GM23338 (cell line): ENCODE measurements around the gene SCN2A. TPM values are rescaled to one million over a fixed set of nuclear protein-coding genes. Genes with fewer than 3 reads are reported as not detected.
A peak's percentile ranks its signal among the peaks of the same experiment; 100 is the strongest.

Experiments
- ATAC-seq: fragments of 200-7000 bp; cut with Tn5 transposase; 3 replicates; pipeline ENCODE4 v1.9.1; 2020
- DNase-seq: peaks from one replicate; pipeline ENCODE4 v3.0.0-alpha.2; 2015; ENCODE audit warnings: low spot score
- H2AFZ ChIP-seq: fragments of 200-600 bp; sonication (generic); 2 replicates; pipeline ENCODE4 v1.8.0; 2016; ENCODE audit warnings: antibody characterized with exemption, mild to moderate bottlenecking, moderate library complexity
- H3F3A ChIP-seq: fragments of 200-600 bp; sonication (generic); replicated peaks from 2 replicates; pipeline ENCODE4 v1.8.0; 2017; ENCODE audit warnings: antibody characterized with exemption, mixed run types, low read depth
- H3K27ac ChIP-seq: fragments of 200-600 bp; sonication (generic); 2 replicates; pipeline ENCODE4 v1.6.1; 2016; ENCODE audit warnings: low read depth
- H3K27me3 ChIP-seq: fragments of 200-600 bp; sonication (generic); 2 replicates; pipeline ENCODE4 v1.8.0; 2016; ENCODE audit warnings: mild to moderate bottlenecking, mixed run types, moderate library complexity; ENCODE audit not compliant: insufficient read depth
- H3K36me3 ChIP-seq: fragments of 200-600 bp; sonication (generic); 2 replicates; pipeline ENCODE4 v1.8.0; 2016; ENCODE audit warnings: mild to moderate bottlenecking; ENCODE audit not compliant: insufficient read depth
- H3K4me1 ChIP-seq: fragments of 200-600 bp; sonication (generic); 2 replicates; pipeline ENCODE4 v1.8.0; 2016; ENCODE audit warnings: mild to moderate bottlenecking, moderate library complexity; ENCODE audit not compliant: insufficient read depth
- H3K4me2 ChIP-seq: fragments of 200-600 bp; sonication (generic); 2 replicates; pipeline ENCODE4 v1.7.1; 2017; ENCODE audit warnings: mixed run types
- H3K4me3 ChIP-seq: fragments of 200-600 bp; sonication (generic); 2 replicates; pipeline ENCODE4 v1.6.1; 2016; ENCODE audit warnings: mixed run types
- H3K79me2 ChIP-seq: fragments of 200-600 bp; sonication (generic); replicated peaks from 2 replicates; pipeline ENCODE4 v1.8.0; 2017; ENCODE audit warnings: mild to moderate bottlenecking; ENCODE audit not compliant: insufficient read depth
- H3K9me2 ChIP-seq: fragments of 200-600 bp; sonication (generic); 2 replicates; pipeline ENCODE4 v1.8.0; 2017; ENCODE audit not compliant: insufficient read depth
- H4K20me1 ChIP-seq: fragments of 200-600 bp; sonication (generic); replicated peaks from 2 replicates; pipeline ENCODE4 v1.8.0; 2017; ENCODE audit warnings: mild to moderate bottlenecking; ENCODE audit not compliant: insufficient read depth
- H3K27ac Mint-ChIP-seq: 2 replicates; pipeline ENCODE4 v1.8.0; 2020; ENCODE audit warnings: inconsistent platforms, mild to moderate bottlenecking, moderate library complexity, mixed read lengths
- H3K27me3 Mint-ChIP-seq: 3 replicates; pipeline ENCODE4 v1.8.0; 2022; ENCODE audit warnings: low read depth, mild to moderate bottlenecking, moderate library complexity, mixed read lengths, inconsistent platforms; ENCODE audit not compliant: insufficient read depth, poor library complexity
- H3K36me3 Mint-ChIP-seq: 3 replicates; pipeline ENCODE4 v1.8.0; 2021; ENCODE audit warnings: low read depth, mild to moderate bottlenecking, inconsistent platforms, moderate library complexity, mixed read lengths
- H3K4me1 Mint-ChIP-seq: 3 replicates; pipeline ENCODE4 v1.8.0; 2020; ENCODE audit warnings: mild to moderate bottlenecking, inconsistent platforms, mixed read lengths
- H3K4me3 Mint-ChIP-seq: 3 replicates; pipeline ENCODE4 v1.8.0; 2021; ENCODE audit warnings: moderate library complexity, mild to moderate bottlenecking, inconsistent platforms, mixed read lengths
- H3K9me3 Mint-ChIP-seq: 3 replicates; pipeline ENCODE4 v1.8.0; 2020; ENCODE audit warnings: moderate library complexity, mild to moderate bottlenecking, inconsistent platforms, mixed read lengths
- CREB1 ChIP-seq: fragments of 250-450 bp; sonication (Bioruptor Pico); IDR thresholded peaks from 2 replicates; pipeline ENCODE4 v1.5.0; 2020; ENCODE audit warnings: low read depth, mild to moderate bottlenecking, moderate library complexity
- CTCF ChIP-seq, 2 experiments: fragments of 200-600 bp in 1 of 2; sonication (generic) in 1 of 2; conservative IDR thresholded peaks; 2 replicates each; pipeline versions ENCODE4 v1.5.1 to v1.6.1; 2016 to 2017; ENCODE audit warnings: antibody characterized with exemption in 2 of 2, low read depth in 2 of 2, mild to moderate bottlenecking in 2 of 2, moderate library complexity in 1 of 2
- ETS1 ChIP-seq: IDR thresholded peaks from 2 replicates; pipeline ENCODE4 v1.6.1; 2016; ENCODE audit warnings: antibody characterized with exemption
- EZH2 ChIP-seq: fragments of 200-600 bp; sonication (generic); IDR thresholded peaks from one replicate; pipeline ENCODE4 v1.8.0; 2017; ENCODE audit warnings: antibody characterized with exemption, mild to moderate bottlenecking, low read depth; ENCODE audit not compliant: unreplicated experiment
- EZH2phosphoT487 ChIP-seq: fragments of 200-600 bp; sonication (generic); IDR thresholded peaks from one replicate; pipeline ENCODE4 v1.8.1; 2018; ENCODE audit warnings: antibody characterized with exemption; ENCODE audit not compliant: unreplicated experiment
- JUNB ChIP-seq: IDR thresholded peaks from one replicate; pipeline ENCODE4 v1.6.1; 2016; ENCODE audit warnings: antibody characterized with exemption; ENCODE audit not compliant: unreplicated experiment
- NANOG ChIP-seq: IDR thresholded peaks from 2 replicates; pipeline ENCODE4 v1.6.1; 2016; ENCODE audit warnings: antibody characterized with exemption, borderline replicate concordance
- POLR2AphosphoS5 ChIP-seq: IDR thresholded peaks from 2 replicates; pipeline ENCODE4 v1.6.1; 2016; ENCODE audit warnings: antibody characterized with exemption, low read depth
- REST ChIP-seq: IDR thresholded peaks from one replicate; pipeline ENCODE4 v1.6.1; 2018; ENCODE audit warnings: antibody characterized with exemption; ENCODE audit not compliant: unreplicated experiment
- STAT1 ChIP-seq: IDR thresholded peaks from one replicate; pipeline ENCODE4 v1.6.1; 2016; ENCODE audit warnings: antibody characterized with exemption; ENCODE audit not compliant: unreplicated experiment
- ZNF114 ChIP-seq: fragments of 250-450 bp; sonication (Bioruptor Pico); IDR thresholded peaks from 2 replicates; pipeline ENCODE4 v1.5.0; 2020; ENCODE audit warnings: mild to moderate bottlenecking, moderate library complexity
- ZNF331 ChIP-seq: fragments of 250-450 bp; sonication (Bioruptor Pico); IDR thresholded peaks from 2 replicates; pipeline ENCODE4 v1.5.0; 2020; ENCODE audit warnings: low read depth, mild to moderate bottlenecking, moderate library complexity
- ZNF462 ChIP-seq: fragments of 250-450 bp; sonication (Bioruptor Pico); IDR thresholded peaks from 2 replicates; pipeline ENCODE4 v1.5.0; 2020; ENCODE audit warnings: mild to moderate bottlenecking, moderate library complexity
- polyA plus RNA-seq: library from polyadenylated mRNA; unstranded; fragments of >200 nt; fragmentation: Nextera tagmentation; extraction: Ambion mirVana; gene quantifications from 2 replicates; pipeline ENCODE4 v1.2.1, GENCODE V29; 2016
- total RNA-seq: library from RNA; depleted of rRNA; stranded (reverse); fragments of >200 nt; shearing (Covaris generic); gene quantifications from 2 replicates; pipeline ENCODE4 v1.2.3, GENCODE V29; 2014

Gene SCN2A
- total and polyA plus RNA-seq, 2 experiments from 2014 or later, result 0.45 to 0.52 TPM

- TF ChIP-seq EZH2 (no peak), ETS1 (no peak), CREB1 (CRISPR knock-in tag) (no peak)
Observed at GRCh38 chr2:165407466-165407865, 168.3 kb downstream of the SCN2A start (continued).

- Histone ChIP-seq H3K4me1 (peaks cover 13% of the 10 kb centered on the region), H2AFZ (peak overlapping the region; percentile 11; the same call in 1 of the 2 replicates), H3K27ac (no peak overlapping the region), H3F3A (no peaks in the 10 kb centered on the region), H3K36me3 (no peaks in the 10 kb centered on the region), H3K27me3 (no peaks in the 10 kb centered on the region), H3K79me2 (no peaks in the 10 kb centered on the region), H3K9me2 (no peaks in the 10 kb centered on the region), H3K4me2 (no peak overlapping the region), H4K20me1 (no peaks in the 10 kb centered on the region), H3K4me3 (no peak overlapping the region)
- no peak for DNase-seq
- H3K9me3 Mint-ChIP-seq, result no peaks in the 10 kb centered on the region
- no peak overlapping the region for H3K27ac Mint-ChIP-seq
- no peaks in the 10 kb centered on the region for H3K36me3 Mint-ChIP-seq
- peaks cover 18% of the 10 kb centered on the region for H3K4me1 Mint-ChIP-seq
- peaks cover 6% of the 10 kb centered on the region for H3K27me3 Mint-ChIP-seq
- ATAC-seq, result no peak
- no peak overlapping the region for H3K4me3 Mint-ChIP-seq
- no peak for TF ChIP-seq JUNB
- no peak for TF ChIP-seq ZNF331 (CRISPR knock-in tag)
- no peak for TF ChIP-seq EZH2phosphoT487
- no peak for TF ChIP-seq CTCF (conservative IDR thresholded peaks at IDR 0.05; ENCODE audit: low read depth in 2 of 2)
- no peak for TF ChIP-seq CREB1 (CRISPR knock-in tag)
- no peak for TF ChIP-seq POLR2AphosphoS5
- no peak for TF ChIP-seq NANOG
- no peak for TF ChIP-seq EZH2
- TF ChIP-seq ZNF462 (CRISPR knock-in tag), result no peak
- TF ChIP-seq ZNF114 (CRISPR knock-in tag), result no peak
- no peak for TF ChIP-seq REST
- TF ChIP-seq STAT1, result no peak
Observed at GRCh38 chr2:165408186-165408585, 169.0 kb downstream of the SCN2A start.
